Mesenchymal stem cell (in vitro differentiated cells and primary cell): ENCODE data around the gene APP.
"Not testable (repeated sequence)": the region's sequence is repeated elsewhere in the genome, so short reads cannot be mapped to it uniquely, and the experiment has no call there.

Experiments
- DNase-seq: peaks from one replicate; pipeline ENCODE4 v3.0.0-alpha.2; 2013
- H2AFZ ChIP-seq: one replicate; pipeline ENCODE4 v1.6.1; 2013; ENCODE audit warnings: low read depth, mild to moderate bottlenecking, control low read depth, inconsistent platforms, low read length, moderate library complexity
- H2AK5ac ChIP-seq: 2 replicates; pipeline ENCODE4 v1.6.1; 2013; ENCODE audit warnings: low read length, moderate library complexity, mild to moderate bottlenecking, inconsistent platforms; ENCODE audit not compliant: severe bottlenecking
- H2BK120ac ChIP-seq: one replicate; pipeline ENCODE4 v1.6.1; 2013; ENCODE audit warnings: low read depth, mild to moderate bottlenecking, inconsistent platforms, low read length, moderate library complexity
- H2BK12ac ChIP-seq, 2 experiments: one replicate each; pipeline ENCODE4 v1.6.1; 2013; ENCODE audit warnings: inconsistent platforms in 2 of 2, low read length in 2 of 2, mild to moderate bottlenecking in 2 of 2, moderate library complexity in 2 of 2, control low read depth in 1 of 2
- H2BK15ac ChIP-seq: one replicate; pipeline ENCODE4 v1.6.1; 2013; ENCODE audit warnings: mild to moderate bottlenecking, low read depth, inconsistent platforms; ENCODE audit not compliant: poor library complexity, severe bottlenecking
- H2BK5ac ChIP-seq: 2 replicates; pipeline ENCODE4 v1.6.1; 2013; ENCODE audit warnings: low read depth, mild to moderate bottlenecking, low read length, control low read depth, inconsistent platforms; ENCODE audit not compliant: poor library complexity, severe bottlenecking
- H3K14ac ChIP-seq, 2 experiments: one replicate each; pipeline ENCODE4 v1.6.1; 2013; ENCODE audit warnings: inconsistent platforms in 2 of 2, low read length in 2 of 2, control low read depth in 1 of 2, mild to moderate bottlenecking in 1 of 2, moderate library complexity in 1 of 2
- H3K18ac ChIP-seq, 2 experiments: one replicate each; pipeline ENCODE4 v1.6.1; 2013; ENCODE audit warnings: inconsistent platforms in 2 of 2, low read length in 2 of 2, control low read depth in 1 of 2, low read depth in 1 of 2, mild to moderate bottlenecking in 1 of 2
- H3K23ac ChIP-seq, 2 experiments: one replicate each; pipeline ENCODE4 v1.6.1; 2013; ENCODE audit warnings: inconsistent platforms in 2 of 2, low read length in 2 of 2, mild to moderate bottlenecking in 2 of 2, moderate library complexity in 2 of 2, control low read depth in 1 of 2
- H3K27ac ChIP-seq: 2 replicates; pipeline ENCODE4 v1.5.1; 2013; ENCODE audit warnings: mild to moderate bottlenecking, moderate library complexity, low read length, control low read depth, inconsistent platforms; ENCODE audit not compliant: poor library complexity, severe bottlenecking
- H3K27me3 ChIP-seq, 2 experiments: 2 replicates each; pipeline versions ENCODE4 v1.6.1 to v1.7.0; 2013; ENCODE audit warnings: low read length in 2 of 2, mild to moderate bottlenecking in 2 of 2, moderate library complexity in 2 of 2, control low read depth in 1 of 2, inconsistent platforms in 1 of 2; ENCODE audit not compliant: control insufficient read depth in 1 of 2, insufficient read depth in 1 of 2
- H3K36me3 ChIP-seq, 2 experiments: 2 replicates each; pipeline versions ENCODE4 v1.6.1 to v1.7.0; 2013; ENCODE audit warnings: low read length in 2 of 2, control low read depth in 1 of 2, inconsistent platforms in 1 of 2, low read depth in 1 of 2, mild to moderate bottlenecking in 1 of 2; ENCODE audit not compliant: insufficient read depth in 2 of 2, control insufficient read depth in 1 of 2
- H3K4ac ChIP-seq, 2 experiments: one replicate each; pipeline ENCODE4 v1.6.1; 2013; ENCODE audit warnings: inconsistent platforms in 2 of 2, low read length in 2 of 2, mild to moderate bottlenecking in 2 of 2, moderate library complexity in 2 of 2, control low read depth in 1 of 2, low read depth in 1 of 2
- H3K4me1 ChIP-seq: 2 replicates; pipeline ENCODE4 v1.6.1; 2013; ENCODE audit warnings: low read depth, low read length, control low read depth; ENCODE audit not compliant: control insufficient read depth, insufficient read depth
- H3K4me2 ChIP-seq: 2 replicates; pipeline ENCODE4 v1.6.1; 2013; ENCODE audit warnings: low read length, mild to moderate bottlenecking, inconsistent platforms; ENCODE audit not compliant: poor library complexity, severe bottlenecking
- H3K4me3 ChIP-seq, 2 experiments: 2 replicates each; pipeline versions ENCODE4 v1.5.1 to v1.7.0; 2013; ENCODE audit warnings: low read length in 2 of 2, mild to moderate bottlenecking in 2 of 2, control low read depth in 1 of 2, low read depth in 1 of 2; ENCODE audit not compliant: insufficient read depth in 1 of 2
- H3K79me1 ChIP-seq: replicated peaks from 2 replicates; pipeline ENCODE4 v1.6.1; 2013; ENCODE audit warnings: mild to moderate bottlenecking, control low read depth, low read length, inconsistent platforms; ENCODE audit not compliant: poor library complexity, severe bottlenecking
- H3K9ac ChIP-seq: 2 replicates; pipeline ENCODE4 v1.7.0; 2013; ENCODE audit warnings: mild to moderate bottlenecking, low read length, moderate library complexity
- H3K9me3 ChIP-seq: 2 replicates; pipeline ENCODE4 v1.7.0; 2013; ENCODE audit warnings: mild to moderate bottlenecking, low read length; ENCODE audit not compliant: control insufficient read depth
- H4K8ac ChIP-seq: one replicate; pipeline ENCODE4 v1.6.1; 2013; ENCODE audit warnings: inconsistent platforms, mild to moderate bottlenecking, low read length, moderate library complexity
- H4K91ac ChIP-seq: one replicate; pipeline ENCODE4 v1.6.1; 2013; ENCODE audit warnings: mild to moderate bottlenecking, low read length, inconsistent platforms
- WGBS: methylation state at CpG from one replicate; pipeline ENCODE4 v1.1.7; 2013; ENCODE audit warnings: mixed read lengths; 5-methylcytosine and 5-hydroxymethylcytosine counted together

Gene APP

GRCh38 chr21:25925936-25926335, 244.6 kb downstream of the APP start:
- H2BK5ac ChIP-seq: no peak overlapping the region
- WGBS: 86% methylated on average over 2 of the region's 2 CpGs
- H2BK15ac ChIP-seq: no peak overlapping the region
- H3K9me3 ChIP-seq: no peaks in the 10 kb centered on the region
- H3K36me3 ChIP-seq: peaks cover 5 to 10% of the 10 kb centered on the region in 2 experiments
- H3K4me3 ChIP-seq: no peak overlapping the region
- peak; percentile 16 for DNase-seq
- H3K4me2 ChIP-seq: no peak overlapping the region
- H2BK120ac ChIP-seq: no peak overlapping the region
- no peak overlapping the region for H3K9ac ChIP-seq
- no peak overlapping the region for H2AFZ ChIP-seq
- H3K79me1 ChIP-seq: peaks cover 27% of the 10 kb centered on the region
- H3K18ac ChIP-seq: no peak overlapping the region
- no peak overlapping the region for H3K14ac ChIP-seq
- no peak overlapping the region for H2AK5ac ChIP-seq
- no peaks in the 10 kb centered on the region for H3K27me3 ChIP-seq
- no peak overlapping the region for H3K27ac ChIP-seq
- no peak overlapping the region for H4K8ac ChIP-seq
- H3K4me1 ChIP-seq: peaks cover 3% of the 10 kb centered on the region
- no peak overlapping the region for H3K23ac ChIP-seq
- no peak overlapping the region for H4K91ac ChIP-seq
- H3K4ac ChIP-seq: no peak overlapping the region
- no peak overlapping the region for H2BK12ac ChIP-seq

DNA sequence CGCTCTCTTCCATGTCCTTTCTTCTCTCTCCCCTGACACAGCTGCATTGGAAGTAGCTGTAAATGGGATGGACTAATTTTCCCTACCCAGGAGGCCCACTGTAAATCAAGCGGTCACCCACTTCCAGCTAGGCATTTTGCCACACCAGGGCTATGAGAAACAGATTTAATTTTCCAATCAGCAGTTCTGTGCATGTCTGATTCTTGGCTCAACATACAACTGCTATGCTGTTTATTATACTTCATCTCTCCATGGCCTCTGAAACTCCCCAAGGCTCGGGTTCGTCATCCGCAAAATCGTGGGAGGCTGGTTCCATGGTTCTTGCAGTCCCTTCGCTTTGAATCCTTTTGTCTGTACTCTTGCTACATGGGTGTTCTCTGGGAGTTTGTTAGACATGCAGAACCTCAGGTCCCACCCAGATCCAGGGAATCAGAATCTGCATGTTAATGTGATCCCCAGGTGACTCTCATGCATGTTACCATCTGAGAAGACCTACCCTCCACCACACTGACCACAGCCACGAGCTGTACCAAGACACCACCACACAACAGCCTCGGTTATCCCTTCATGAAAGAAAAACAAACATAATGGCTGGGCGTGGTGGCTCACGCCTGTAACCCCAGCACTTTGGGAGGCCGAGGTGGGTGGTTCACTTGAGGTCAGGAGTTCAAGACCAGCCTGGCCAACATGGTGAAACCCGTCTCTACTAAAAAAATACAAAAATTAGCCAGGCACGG, 245.3 kb downstream of the APP start:
- no peak overlapping the region for H2AFZ ChIP-seq
- no peak overlapping the region for H3K4me3 ChIP-seq
- H3K14ac ChIP-seq: no peak overlapping the region
- no peak overlapping the region for H2BK12ac ChIP-seq
- no peak overlapping the region for H4K8ac ChIP-seq
- 98% methylated on average over 14 of the region's 14 CpGs for WGBS
- no peak overlapping the region for H2BK15ac ChIP-seq
- H3K36me3 ChIP-seq: peaks cover 5 to 8% of the 10 kb centered on the region in 2 experiments
- peaks cover 27% of the 10 kb centered on the region for H3K79me1 ChIP-seq
- H2BK120ac ChIP-seq: no peak overlapping the region
- no peak for DNase-seq
- no peak overlapping the region for H3K27ac ChIP-seq
- H3K4me2 ChIP-seq: no peak overlapping the region
- H3K9ac ChIP-seq: peak overlapping the region; percentile 53
- H3K18ac ChIP-seq: no peak overlapping the region
- no peak overlapping the region for H2AK5ac ChIP-seq
- no peak overlapping the region for H3K4ac ChIP-seq
- no peak overlapping the region for H2BK5ac ChIP-seq
- H4K91ac ChIP-seq: no peak overlapping the region
- H3K23ac ChIP-seq: no peak overlapping the region
- no peaks in the 10 kb centered on the region for H3K9me3 ChIP-seq
- peaks cover 3% of the 10 kb centered on the region for H3K4me1 ChIP-seq
- H3K27me3 ChIP-seq: no peaks in the 10 kb centered on the region

DNA sequence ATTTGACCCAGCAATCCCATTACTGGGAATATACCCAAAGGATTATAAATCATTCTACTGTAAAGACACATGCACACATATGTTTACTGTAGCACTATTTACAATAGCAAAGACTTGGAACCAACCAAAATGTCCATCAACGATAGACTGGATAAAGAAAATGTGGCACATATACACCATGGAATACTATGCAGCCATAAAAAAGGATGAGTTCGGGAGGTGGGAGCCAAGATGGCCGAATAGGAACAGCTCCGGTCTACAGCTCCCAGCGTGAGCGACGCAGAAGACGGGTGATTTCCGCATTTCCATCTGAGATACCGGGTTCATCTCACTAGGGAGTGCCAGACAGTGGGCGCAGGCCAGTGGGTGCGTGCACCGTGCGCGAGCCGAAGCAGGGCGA, 252.4 kb downstream of the APP start:
- not testable (repeated sequence) for H3K4me3 ChIP-seq, H3K23ac ChIP-seq, H2BK5ac ChIP-seq, H3K9ac ChIP-seq, H3K36me3 ChIP-seq, H3K14ac ChIP-seq, H2BK15ac ChIP-seq, H3K27ac ChIP-seq, H3K18ac ChIP-seq, H3K4me2 ChIP-seq, H3K9me3 ChIP-seq, DNase-seq, H2AFZ ChIP-seq, H2BK120ac ChIP-seq, H4K91ac ChIP-seq, H2BK12ac ChIP-seq, H3K27me3 ChIP-seq, H3K4me1 ChIP-seq, H4K8ac ChIP-seq, H2AK5ac ChIP-seq, H3K4ac ChIP-seq
- peaks cover 19% of the 10 kb centered on the region for H3K79me1 ChIP-seq
- 100% methylated on average over 2 of the region's 17 CpGs for WGBS

- Histone ChIP-seq H3K23ac (no peak overlapping the region), H3K27me3 (no peaks in the 10 kb centered on the region), H3K4ac (no peak overlapping the region), H2BK15ac (no peak overlapping the region), H3K4me1 (no peaks in the 10 kb centered on the region), H3K36me3 (peaks cover 7 to 13% of the 10 kb centered on the region in 2 experiments), H3K9ac (no peak overlapping the region), H3K9me3 (no peaks in the 10 kb centered on the region), H3K14ac (no peak overlapping the region), H3K79me1 (peaks cover 28% of the 10 kb centered on the region), H2BK5ac (no peak overlapping the region), H3K4me2 (no peak overlapping the region), H2AK5ac (no peak overlapping the region), H3K18ac (no peak overlapping the region), H2AFZ (no peak overlapping the region), H4K8ac (no peak overlapping the region), H3K27ac (no peak overlapping the region), H4K91ac (no peak overlapping the region), H2BK12ac (no peak overlapping the region), H2BK120ac (no peak overlapping the region), H3K4me3 (no peak overlapping the region)
- WGBS: 95% methylated on average over 6 of the region's 6 CpGs
- no peak for DNase-seq
Observed at GRCh38 chr21:25916226-25916625, 254.3 kb downstream of the APP start.
